Common myeloid progenitor, CD34-positive (primary cell): ENCODE measurements around the gene LRRC45.

ENCODE experiments used
- CTCF ChIA-PET: fragments of 350-600 bp; sonication (Branson Sonifier 250); formaldehyde crosslinking; loops from one replicate; lab custom pipeline; 2021; ENCODE audit warnings: antibody characterized with exemption; lab: Charles Lee
- POLR2A ChIA-PET: fragments of 350-600 bp; sonication (Branson Sonifier 250); formaldehyde crosslinking; loops from one replicate; lab custom pipeline; 2021; ENCODE audit warnings: antibody characterized with exemption; lab: Charles Lee
- DNase-seq, 3 donors: peaks; one replicate each; pipeline versions ENCODE4 v3.0.0 to v3.0.0-alpha.2; 2013
- H3K27ac ChIP-seq, 2 experiments: 1 replicate in 1 of 2; 2 replicates in 1 of 2; pipeline ENCODE4 v1.7.0; 2013; ENCODE audit warnings: inconsistent platforms in 2 of 2, low read length in 2 of 2, mild to moderate bottlenecking in 2 of 2, low read depth in 1 of 2, moderate library complexity in 1 of 2; ENCODE audit not compliant: severe bottlenecking in 2 of 2, insufficient read depth in 1 of 2, poor library complexity in 1 of 2
- H3K27me3 ChIP-seq, 5 experiments: replicated peaks in 2 of 5; 1 replicate in 3 of 5; 2 replicates in 2 of 5; pipeline versions ENCODE4 v1.6.1 to v1.7.0; 2013; ENCODE audit warnings: low read length in 4 of 5, mild to moderate bottlenecking in 2 of 5, moderate library complexity in 2 of 5, inconsistent platforms in 1 of 5; ENCODE audit not compliant: insufficient read depth in 5 of 5, control insufficient read depth in 4 of 5
- H3K36me3 ChIP-seq, 4 experiments: 1 replicate in 2 of 4; 2 replicates in 2 of 4; pipeline versions ENCODE4 v1.6.1 to v1.7.0; 2013; ENCODE audit warnings: low read length in 3 of 4, control low read depth in 1 of 4, mild to moderate bottlenecking in 1 of 4; ENCODE audit not compliant: control insufficient read depth in 4 of 4, insufficient read depth in 4 of 4
- H3K4me1 ChIP-seq, 4 experiments: 1 replicate in 3 of 4; 2 replicates in 1 of 4; pipeline versions ENCODE4 v1.6.1 to v1.7.1; 2013; ENCODE audit warnings: low read length in 3 of 4, mild to moderate bottlenecking in 3 of 4, control low read depth in 1 of 4, inconsistent platforms in 1 of 4, moderate library complexity in 1 of 4; ENCODE audit not compliant: control insufficient read depth in 4 of 4, insufficient read depth in 4 of 4; ENCODE audit errors: control extremely low read depth in 1 of 4
- H3K4me3 ChIP-seq, 7 experiments: 1 replicate in 4 of 7; 2 replicates in 3 of 7; pipeline versions ENCODE4 v1.5.1 to v1.7.0; 2013; ENCODE audit warnings: mild to moderate bottlenecking in 7 of 7, low read length in 6 of 7, moderate library complexity in 6 of 7, inconsistent platforms in 2 of 7, low read depth in 2 of 7, control low read depth in 1 of 7; ENCODE audit not compliant: insufficient read depth in 4 of 7, control insufficient read depth in 1 of 7; ENCODE audit errors: extremely low read depth in 1 of 7
- H3K9me3 ChIP-seq, 5 experiments: 1 replicate in 4 of 5; 2 replicates in 1 of 5; pipeline versions ENCODE4 v1.6.1 to v1.7.1; 2013; ENCODE audit warnings: low read length in 4 of 5, mild to moderate bottlenecking in 2 of 5, inconsistent platforms in 1 of 5, low read depth in 1 of 5, moderate library complexity in 1 of 5; ENCODE audit not compliant: control insufficient read depth in 4 of 5, insufficient read depth in 2 of 5; ENCODE audit errors: control extremely low read depth in 1 of 5
- WGBS: methylation state at CpG from one replicate; pipeline ENCODE4 v1.1.5; 2013; ENCODE audit not compliant: insufficient coverage; 5-methylcytosine and 5-hydroxymethylcytosine counted together

LRRC45 gene

GRCh38 chr17:82016875-82017459, 6.1 kb upstream of the LRRC45 start:
- ChIA-PET CTCF (interaction anchor here (1.0 to 2.7 kb wide), 4 partner anchors 14 to 62 kb away, joined by 3 to 20 read pairs (median 4); partner anchors contain the start of gene NOTUM), POLR2A (interaction anchor here (0.7 kb wide), 1 partner anchor 58 kb away, joined by 3 read pairs; no protein-coding TSS in a partner anchor)
- Histone ChIP-seq H3K9me3 (no peaks in the 10 kb centered on the region), H3K36me3 (peaks cover 0 to 17% (median 7%) of the 10 kb centered on the region in 4 experiments), H3K27ac (no peak overlapping the region), H3K4me3 (no peak overlapping the region), H3K4me1 (peaks cover 0 to 33% (median 30%) of the 10 kb centered on the region in 4 experiments), H3K27me3 (no peaks in the 10 kb centered on the region)
- WGBS, result 94% methylated on average over 22 of the region's 24 CpGs
- DNase-seq, result no peak

GRCh38 chr17:82017612-82018151, 5.4 kb upstream of the LRRC45 start:
- WGBS, result 95% methylated on average over 11 of the region's 13 CpGs
- H3K9me3 ChIP-seq, result no peaks in the 10 kb centered on the region
- DNase-seq, result no peak
- POLR2A ChIA-PET, result no interaction called here
- no peaks in the 10 kb centered on the region for H3K27me3 ChIP-seq
- CTCF ChIA-PET, result interaction anchor here (2.7 kb wide), 2 partner anchors 12 to 58 kb away, joined by 11 to 20 read pairs; partner anchors contain the start of gene NOTUM
- H3K36me3 ChIP-seq, result peaks cover 0 to 17% (median 7%) of the 10 kb centered on the region in 4 experiments
- no peak overlapping the region for H3K4me3 ChIP-seq
- peaks cover 0 to 30% (median 27%) of the 10 kb centered on the region in 4 experiments for H3K4me1 ChIP-seq
- H3K27ac ChIP-seq, result no peak overlapping the region

DNA sequence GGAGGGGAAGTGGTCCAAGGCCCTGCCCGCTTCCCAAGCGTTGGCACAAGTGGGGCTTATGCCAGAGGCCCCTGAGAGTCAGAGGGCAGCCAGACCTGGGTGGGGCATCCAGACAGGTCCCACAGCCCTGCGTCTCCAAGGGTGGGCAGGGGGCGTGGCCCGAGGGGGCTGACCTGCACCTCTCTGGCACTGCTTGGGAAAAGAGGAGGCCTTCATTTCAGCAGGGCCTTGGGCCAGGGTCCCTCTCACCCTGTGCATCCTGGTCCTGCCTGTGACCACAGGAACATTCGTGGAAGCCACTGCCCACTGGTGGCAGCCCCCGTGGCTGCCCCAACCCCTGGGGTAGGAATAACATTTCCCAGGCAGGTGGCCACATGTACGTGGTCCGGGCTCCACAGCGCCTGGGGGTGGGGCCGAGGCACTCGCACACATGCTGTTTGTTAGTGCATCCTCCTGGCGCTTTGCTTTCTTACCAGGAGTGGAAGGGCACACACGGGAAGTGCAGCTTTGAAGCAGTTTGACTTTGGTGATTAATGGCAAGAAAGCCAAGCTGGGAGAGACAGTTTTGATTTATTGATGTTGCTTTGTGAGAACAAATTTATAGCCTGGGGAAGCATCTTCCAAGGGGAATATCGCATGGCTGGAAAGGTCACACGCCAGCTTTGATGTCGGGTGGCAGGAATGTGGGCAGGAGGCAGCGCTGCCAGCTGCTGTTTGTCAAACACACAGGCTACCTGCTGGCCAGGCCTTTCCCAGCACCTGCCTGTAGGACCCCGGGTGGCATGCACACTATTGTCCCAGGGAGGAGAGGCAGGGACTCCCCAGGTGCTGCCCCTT, 4.7 kb upstream of the LRRC45 start:
- H3K36me3 ChIP-seq, result peaks cover 0 to 17% (median 7%) of the 10 kb centered on the region in 4 experiments
- ChIA-PET POLR2A (no interaction called here), CTCF (interaction anchor here (1.3 to 6.8 kb wide), 4 partner anchors 11 to 64 kb away, joined by 3 to 117 read pairs (median 20); partner anchors contain the start of gene NOTUM)
- DNase-seq, result no peak
- H3K9me3 ChIP-seq, result no peaks in the 10 kb centered on the region
- WGBS, result 86% methylated on average over 15 of the region's 19 CpGs
- H3K4me3 ChIP-seq, result no peak overlapping the region
- H3K4me1 ChIP-seq, result peaks cover 0 to 25% (median 21%) of the 10 kb centered on the region in 4 experiments
- no peaks in the 10 kb centered on the region for H3K27me3 ChIP-seq
- no peak overlapping the region for H3K27ac ChIP-seq

DNA sequence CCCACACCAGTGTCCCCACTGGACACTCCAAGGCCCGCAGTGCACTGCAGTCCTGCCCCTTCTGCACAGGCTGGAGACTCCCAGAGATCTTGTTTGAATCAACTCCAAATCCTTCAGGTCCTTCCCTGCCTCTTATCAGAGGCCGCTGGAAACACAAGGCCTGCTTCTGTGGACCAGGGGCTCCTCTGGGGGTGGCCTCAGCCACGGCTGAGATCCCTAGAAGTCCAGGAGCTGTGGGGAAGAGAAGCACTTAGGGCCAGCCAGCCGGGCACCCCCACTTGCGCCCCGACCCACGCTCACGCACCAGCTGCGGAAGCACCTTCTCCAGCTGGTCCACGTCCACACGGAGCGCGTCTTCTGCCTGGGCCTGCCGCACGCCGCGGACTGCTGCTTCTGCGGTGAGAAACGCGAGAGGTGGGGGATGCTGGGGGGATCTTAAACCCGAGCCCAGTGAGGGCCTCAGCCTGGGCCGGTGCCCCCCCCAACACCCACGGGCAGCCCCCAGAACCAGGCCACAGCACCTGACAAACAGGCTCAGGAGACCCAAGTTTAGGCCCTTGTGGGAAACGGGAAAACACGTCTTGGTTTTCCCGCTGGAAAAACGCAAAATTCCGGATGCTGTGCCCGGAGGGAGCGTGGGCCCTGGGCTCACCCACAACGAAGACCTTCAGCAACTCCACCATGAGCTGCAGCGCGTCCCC, 4.0 kb upstream of the LRRC45 start:
- CTCF ChIA-PET, result interaction anchor here (0.6 to 6.8 kb wide), 15 partner anchors 10 to 92 kb away, joined by 3 to 117 read pairs (median 6); partner anchors contain the start of genes DCXR, MAFG and NOTUM
- DNase-seq, result no peak
- WGBS, result 91% methylated on average over 28 of the region's 33 CpGs
- Histone ChIP-seq H3K36me3 (peaks cover 0 to 17% (median 7%) of the 10 kb centered on the region in 4 experiments), H3K27ac (no peak overlapping the region), H3K4me3 (no peak overlapping the region), H3K27me3 (no peaks in the 10 kb centered on the region), H3K4me1 (peaks cover 0 to 27% (median 23%) of the 10 kb centered on the region in 4 experiments), H3K9me3 (no peaks in the 10 kb centered on the region)
- POLR2A ChIA-PET, result no interaction called here

DNA sequence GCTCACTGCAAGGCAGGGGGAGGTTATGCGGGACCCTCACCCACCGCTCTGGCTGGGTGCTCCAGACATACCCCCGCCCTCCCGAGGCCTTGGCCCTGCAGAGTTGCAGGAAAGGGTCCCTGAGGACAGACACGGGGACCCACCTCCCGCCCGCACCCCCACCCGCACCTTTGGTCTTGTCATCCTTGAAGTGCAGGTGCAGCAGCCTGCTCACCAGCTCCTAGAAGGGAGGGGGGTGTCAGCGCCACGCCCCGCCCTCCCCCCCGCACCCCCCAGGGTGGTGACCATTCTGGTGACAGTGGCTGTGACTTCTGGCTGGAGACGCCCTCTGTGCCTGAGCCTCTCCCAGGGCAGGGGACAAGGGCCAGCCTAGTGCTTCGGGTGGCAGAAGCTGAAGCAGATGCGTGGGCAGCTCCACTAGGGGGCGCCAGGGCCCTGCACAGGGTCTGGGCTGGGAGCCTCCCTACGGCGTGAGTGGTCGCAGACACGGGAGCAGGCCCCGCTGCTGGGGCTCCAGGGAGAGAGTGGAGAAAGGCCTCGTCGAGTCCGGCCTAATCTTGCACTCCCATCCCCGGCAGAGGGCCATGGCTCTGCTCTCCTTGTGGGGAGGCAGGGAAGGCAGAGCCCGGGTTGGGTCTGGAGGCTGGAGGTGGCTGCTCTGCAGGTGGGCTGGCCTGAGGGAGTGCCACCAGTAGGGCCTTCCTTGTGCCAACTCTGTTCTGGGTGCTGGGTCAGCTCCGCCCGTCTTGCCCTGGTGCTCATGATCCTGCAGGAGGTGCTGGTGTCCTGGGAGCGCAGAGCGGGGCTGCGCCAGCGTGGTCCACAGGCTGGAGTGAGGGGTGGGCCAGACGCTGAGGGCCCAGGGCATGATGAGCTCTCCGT, 3.2 kb upstream of the LRRC45 start:
- ChIA-PET CTCF (interaction anchor here (0.6 to 6.8 kb wide), 24 partner anchors 9 to 152 kb away, joined by 3 to 117 read pairs (median 4); partner anchors contain the start of genes DCXR, MAFG and NOTUM), POLR2A (no interaction called here)
- peaks cover 0 to 30% (median 28%) of the 10 kb centered on the region in 4 experiments for H3K4me1 ChIP-seq
- no peak overlapping the region for H3K27ac ChIP-seq
- H3K36me3 ChIP-seq, result peaks cover 0 to 17% (median 7%) of the 10 kb centered on the region in 4 experiments
- H3K27me3 ChIP-seq, result no peaks in the 10 kb centered on the region
- 77% methylated on average over 26 of the region's 34 CpGs for WGBS
- H3K9me3 ChIP-seq, result no peaks in the 10 kb centered on the region
- DNase-seq, result peak; percentile 48 to 55 (median 54)
- no peak overlapping the region for H3K4me3 ChIP-seq
